ENCODE measurements around the gene EDNRB.

EDNRB gene

GRCh38 chr13:77909827-77910226 is 8.8 kb downstream of the EDNRB start:
- H3K27me3 Mint-ChIP-seq = no peaks in the 10 kb centered on the region
- no peaks in the 10 kb centered on the region for H3K36me3 Mint-ChIP-seq
- H3K27ac Mint-ChIP-seq = no peak overlapping the region
- H3K4me1 Mint-ChIP-seq = no peaks in the 10 kb centered on the region
- ATAC-seq (replicated peaks) = no peak
- no peaks in the 10 kb centered on the region for H3K9me3 Mint-ChIP-seq
- H3K4me3 Mint-ChIP-seq = no peak overlapping the region
- DNase-seq = no peak

- H3K4me1 Mint-ChIP-seq = no peaks in the 10 kb centered on the region
- H3K27ac Mint-ChIP-seq = no peak overlapping the region
- H3K9me3 Mint-ChIP-seq = peaks cover 0 to 3% of the 10 kb centered on the region in 2 donors
- no peak overlapping the region for H3K4me3 Mint-ChIP-seq
- no peaks in the 10 kb centered on the region for H3K27me3 Mint-ChIP-seq
- DNase-seq = no peak
- no peaks in the 10 kb centered on the region for H3K36me3 Mint-ChIP-seq
- ATAC-seq (replicated peaks) = no peak
Observed at GRCh38 chr13:77908531-77908930, 10.1 kb downstream of the EDNRB start.

- DNase-seq (no peak), ATAC-seq (replicated peaks) (no peak)
- H3K27me3 Mint-ChIP-seq = no peaks in the 10 kb centered on the region
- peaks cover 1 to 4% of the 10 kb centered on the region in 2 donors for H3K9me3 Mint-ChIP-seq
- no peak overlapping the region for H3K27ac Mint-ChIP-seq
- no peak overlapping the region for H3K4me3 Mint-ChIP-seq
- H3K4me1 Mint-ChIP-seq = no peaks in the 10 kb centered on the region
- H3K36me3 Mint-ChIP-seq = no peaks in the 10 kb centered on the region
Observed at GRCh38 chr13:77907666-77908341, 10.8 kb downstream of the EDNRB start.

- Mint-ChIP-seq H3K9me3 (peaks cover 9% of the 10 kb centered on the region in 2 donors), H3K4me3 (no peak overlapping the region)
- no peak for ATAC-seq (replicated peaks)
Observed at GRCh38 chr13:77904031-77904430, 14.6 kb downstream of the EDNRB start.

GRCh38 chr13:77903435-77903834 is 15.2 kb downstream of the EDNRB start:
- no peak overlapping the region for H3K27ac Mint-ChIP-seq
- no peaks in the 10 kb centered on the region for H3K36me3 Mint-ChIP-seq
- no peaks in the 10 kb centered on the region for H3K4me1 Mint-ChIP-seq
- no peak overlapping the region for H3K4me3 Mint-ChIP-seq
- DNase-seq (no peak), ATAC-seq (replicated peaks) (no peak)
- H3K27me3 Mint-ChIP-seq = peaks cover 0 to 8% of the 10 kb centered on the region in 2 donors
- peaks cover 9% of the 10 kb centered on the region in 2 donors for H3K9me3 Mint-ChIP-seq

More at GRCh38 chr13:77904031-77904430, 14.6 kb downstream of the EDNRB start:
- DNase-seq = no peak
- Mint-ChIP-seq H3K27ac (no peak overlapping the region), H3K27me3 (peaks cover 0 to 8% of the 10 kb centered on the region in 2 donors), H3K36me3 (no peaks in the 10 kb centered on the region), H3K4me1 (no peaks in the 10 kb centered on the region)

GRCh38 chr13:77902319-77902963 is 16.2 kb downstream of the EDNRB start:
- no peaks in the 10 kb centered on the region for H3K4me1 Mint-ChIP-seq
- DNase-seq (no peak), ATAC-seq (replicated peaks) (no peak)
- peaks cover 0 to 8% of the 10 kb centered on the region in 2 donors for H3K27me3 Mint-ChIP-seq
- no peaks in the 10 kb centered on the region for H3K36me3 Mint-ChIP-seq
- no peak overlapping the region for H3K4me3 Mint-ChIP-seq
- H3K27ac Mint-ChIP-seq = no peak overlapping the region
- H3K9me3 Mint-ChIP-seq = peaks cover 9% of the 10 kb centered on the region in 2 donors

- Mint-ChIP-seq H3K9me3 (peaks cover 6 to 9% of the 10 kb centered on the region in 2 donors), H3K4me1 (no peaks in the 10 kb centered on the region), H3K4me3 (no peak overlapping the region), H3K27me3 (peaks cover 0 to 10% of the 10 kb centered on the region in 2 donors), H3K27ac (no peak overlapping the region), H3K36me3 (no peaks in the 10 kb centered on the region)
- DNase-seq (no peak), ATAC-seq (replicated peaks) (peak in 1 of 2 donors; percentile 52)
Observed at GRCh38 chr13:77898097-77898496, 20.5 kb downstream of the EDNRB start.

GRCh38 chr13:77896977-77897376 is 21.7 kb downstream of the EDNRB start:
- peaks cover 7% of the 10 kb centered on the region in 2 donors for H3K27me3 Mint-ChIP-seq
- H3K36me3 Mint-ChIP-seq = no peaks in the 10 kb centered on the region
- DNase-seq (no peak), ATAC-seq (replicated peaks) (no peak)
- no peak overlapping the region for H3K4me3 Mint-ChIP-seq
- H3K27ac Mint-ChIP-seq = no peak overlapping the region
- H3K9me3 Mint-ChIP-seq = no peaks in the 10 kb centered on the region
- no peaks in the 10 kb centered on the region for H3K4me1 Mint-ChIP-seq

- peaks cover 7% of the 10 kb centered on the region in 2 donors for H3K27me3 Mint-ChIP-seq
- no peaks in the 10 kb centered on the region for H3K36me3 Mint-ChIP-seq
- no peaks in the 10 kb centered on the region for H3K9me3 Mint-ChIP-seq
- H3K4me1 Mint-ChIP-seq = no peaks in the 10 kb centered on the region
- ATAC-seq (replicated peaks) (no peak), DNase-seq (no peak)
- no peak overlapping the region for H3K27ac Mint-ChIP-seq
- no peak overlapping the region for H3K4me3 Mint-ChIP-seq
Observed at GRCh38 chr13:77896536-77896935, 22.1 kb downstream of the EDNRB start.

- ATAC-seq (replicated peaks) = no peak
- Mint-ChIP-seq H3K4me3 (no peak overlapping the region), H3K9me3 (no peaks in the 10 kb centered on the region), H3K4me1 (no peaks in the 10 kb centered on the region), H3K27me3 (peaks cover 6 to 7% of the 10 kb centered on the region in 2 donors), H3K36me3 (no peaks in the 10 kb centered on the region), H3K27ac (no peak overlapping the region)
- no peak for DNase-seq
Observed at GRCh38 chr13:77894743-77895142, 23.9 kb downstream of the EDNRB start.

GRCh38 chr13:77893066-77893465 is 25.6 kb downstream of the EDNRB start:
- peaks cover 6 to 7% of the 10 kb centered on the region in 2 donors for H3K27me3 Mint-ChIP-seq
- no peak for DNase-seq
- H3K4me1 Mint-ChIP-seq = no peaks in the 10 kb centered on the region
- H3K4me3 Mint-ChIP-seq = no peak overlapping the region
- H3K27ac Mint-ChIP-seq = no peak overlapping the region
- no peaks in the 10 kb centered on the region for H3K36me3 Mint-ChIP-seq
- H3K9me3 Mint-ChIP-seq = no peaks in the 10 kb centered on the region
- no peak for ATAC-seq (replicated peaks)

- Mint-ChIP-seq H3K4me1 (no peaks in the 10 kb centered on the region), H3K9me3 (no peaks in the 10 kb centered on the region), H3K27me3 (peaks cover 6 to 7% of the 10 kb centered on the region in 2 donors), H3K36me3 (no peaks in the 10 kb centered on the region), H3K4me3 (no peak overlapping the region), H3K27ac (no peak overlapping the region)
- no peak for DNase-seq
- ATAC-seq (replicated peaks) = no peak
Observed at GRCh38 chr13:77892491-77892890, 26.1 kb downstream of the EDNRB start.

- Mint-ChIP-seq H3K36me3 (no peaks in the 10 kb centered on the region), H3K27me3 (peaks cover 7% of the 10 kb centered on the region in 2 donors), H3K27ac (no peak overlapping the region), H3K9me3 (no peaks in the 10 kb centered on the region), H3K4me3 (no peak overlapping the region), H3K4me1 (no peaks in the 10 kb centered on the region)
- DNase-seq (no peak), ATAC-seq (replicated peaks) (no peak)
Observed at GRCh38 chr13:77891486-77891885, 27.1 kb downstream of the EDNRB start.

GRCh38 chr13:77891041-77891440 is 27.6 kb downstream of the EDNRB start:
- no peak for DNase-seq
- Mint-ChIP-seq H3K27ac (no peak overlapping the region), H3K4me3 (no peak overlapping the region), H3K9me3 (no peaks in the 10 kb centered on the region), H3K36me3 (no peaks in the 10 kb centered on the region), H3K4me1 (no peaks in the 10 kb centered on the region), H3K27me3 (peaks cover 10 to 11% of the 10 kb centered on the region in 2 donors)
- ATAC-seq (replicated peaks) = no peak

GRCh38 chr13:77883328-77883727 is 35.3 kb downstream of the EDNRB start:
- DNase-seq (no peak), ATAC-seq (replicated peaks) (no peak)
- H3K4me3 Mint-ChIP-seq = no peak overlapping the region
- H3K27ac Mint-ChIP-seq = no peak overlapping the region
- peaks cover 0 to 2% of the 10 kb centered on the region in 2 donors for H3K9me3 Mint-ChIP-seq
- no peaks in the 10 kb centered on the region for H3K36me3 Mint-ChIP-seq
- H3K4me1 Mint-ChIP-seq = no peaks in the 10 kb centered on the region
- H3K27me3 Mint-ChIP-seq = peaks cover 8 to 12% of the 10 kb centered on the region in 2 donors

Measured in stimulated activated naive B cell treated with anti-CD40 and anti-IgM and Interleukin-4, amounts not matched to agents 10 μg/mL and 1 μg/mL and 100 μg/mL, for 72 hours (primary cell).